Endothelial cell of umbilical vein (primary cell): ENCODE data around the gene NDUFS5. TPM values are rescaled to one million over a fixed set of nuclear protein-coding genes. Genes with fewer than 3 reads are reported as not detected.

Experiments used
- BruUV-seq: library from RNA; stranded (reverse); fragments of 400-500 nt; replicated peaks from 2 replicates; lab custom pipeline; 2021; lab: Mats Ljungman, UMichigan
- CTCF ChIA-PET: fragments of 300-600, 350-600 bp; sonication (Branson Sonifier 250); formaldehyde crosslinking; loops from one replicate; lab custom pipeline; 2021; ENCODE audit warnings: antibody characterized with exemption, inconsistent platforms; lab: Charles Lee
- POLR2A ChIA-PET: fragments of 300-600, 350-600 bp; sonication (Branson Sonifier 250); formaldehyde crosslinking; loops from one replicate; lab custom pipeline; 2021; ENCODE audit warnings: antibody characterized with exemption, inconsistent platforms; lab: Charles Lee
- DNase-seq: peaks from one replicate; pipeline ENCODE4 v3.0.0-alpha.2; 2011; ENCODE audit warnings: low read depth, low spot score
- FAIRE-seq: peaks from 2 replicates; lab custom pipeline; 2011; peaks lifted over from hg19 to GRCh38; lab: Jason Lieb, UNC
- H2AFZ ChIP-seq: 2 replicates; pipeline ENCODE4 v1.6.0; 2012; ENCODE audit warnings: low read depth, low read length, control low read depth, inconsistent platforms
- H3K27ac ChIP-seq: 2 replicates; pipeline ENCODE4 v1.5.1; 2011; ENCODE audit warnings: low read depth, mild to moderate bottlenecking, control low read depth, low read length, moderate library complexity; ENCODE audit not compliant: insufficient read depth
- H3K27me3 ChIP-seq, 2 experiments: 2 replicates each; pipeline versions ENCODE4 v1.6.0 to v1.6.1; 2011; ENCODE audit warnings: low read length in 2 of 2, mixed read lengths in 1 of 2; ENCODE audit not compliant: control insufficient read depth in 2 of 2, insufficient read depth in 2 of 2
- H3K36me3 ChIP-seq, 2 experiments: 2 replicates in 1 of 2; 3 replicates in 1 of 2; pipeline ENCODE4 v1.5.1; 2011; ENCODE audit warnings: low read length in 2 of 2, mild to moderate bottlenecking in 1 of 2, moderate library complexity in 1 of 2; ENCODE audit not compliant: control insufficient read depth in 2 of 2, insufficient read depth in 2 of 2; ENCODE audit errors: extremely low read depth in 1 of 2
- H3K4me1 ChIP-seq: 3 replicates; pipeline ENCODE4 v1.5.1; 2011; ENCODE audit warnings: mild to moderate bottlenecking, low read length; ENCODE audit not compliant: control insufficient read depth, insufficient read depth; ENCODE audit errors: extremely low read depth
- H3K4me2 ChIP-seq: 2 replicates; pipeline ENCODE4 v1.6.1; 2011; ENCODE audit warnings: low read length, control low read depth, mixed read lengths; ENCODE audit not compliant: insufficient read depth
- H3K4me3 ChIP-seq, 3 experiments: fragments of 200-600 bp in 1 of 3; sonication (generic), shearing (Covaris generic) in 1 of 3; replicated peaks in 1 of 3; 2 replicates each; pipeline ENCODE4 v1.5.1; 2011 to 2016; ENCODE audit warnings: control low read depth in 3 of 3, low read length in 3 of 3, mild to moderate bottlenecking in 2 of 3, inconsistent platforms in 1 of 3, low read depth in 1 of 3, moderate library complexity in 1 of 3; ENCODE audit not compliant: insufficient read depth in 1 of 3
- H3K79me2 ChIP-seq: 2 replicates; pipeline ENCODE4 v1.6.0; 2012; ENCODE audit warnings: low read length, inconsistent platforms; ENCODE audit not compliant: control insufficient read depth, insufficient read depth
- H3K9ac ChIP-seq: replicated peaks from 2 replicates; pipeline ENCODE3; 2011; ENCODE audit warnings: low read length, control low read depth; ENCODE audit not compliant: insufficient read depth; ENCODE audit errors: extremely low read depth
- H3K9me1 ChIP-seq: replicated peaks from 3 replicates; pipeline ENCODE4 v1.6.0; 2011; ENCODE audit warnings: mild to moderate bottlenecking, low read length; ENCODE audit not compliant: control insufficient read depth, insufficient read depth; ENCODE audit errors: extremely low read depth
- H3K9me3 ChIP-seq: replicated peaks from 2 replicates; pipeline ENCODE4 v1.5.1; 2012; ENCODE audit warnings: low read length, inconsistent platforms; ENCODE audit not compliant: control insufficient read depth, insufficient read depth
- H4K20me1 ChIP-seq: replicated peaks from 2 replicates; pipeline ENCODE3; 2011; ENCODE audit warnings: mild to moderate bottlenecking, low read length; ENCODE audit not compliant: control insufficient read depth, insufficient read depth; ENCODE audit errors: extremely low read depth
- EZH2 ChIP-seq: IDR thresholded peaks from 2 replicates; pipeline ENCODE4 v1.6.1; 2012; ENCODE audit warnings: borderline replicate concordance, low read depth, mild to moderate bottlenecking, moderate library complexity, low read length, inconsistent platforms; ENCODE audit not compliant: severe bottlenecking
- FOS ChIP-seq: IDR thresholded peaks from 2 replicates; pipeline ENCODE4 v1.6.1; 2011; ENCODE audit warnings: mild to moderate bottlenecking, low read length, moderate library complexity, borderline replicate concordance; ENCODE audit not compliant: insufficient read depth
- GATA2 ChIP-seq: IDR thresholded peaks from 2 replicates; pipeline ENCODE4 v1.7.0; 2011; ENCODE audit warnings: low read depth, mild to moderate bottlenecking, moderate library complexity, mixed read lengths, low read length; ENCODE audit not compliant: insufficient read length, insufficient read depth
- JUN ChIP-seq: IDR thresholded peaks from 2 replicates; pipeline ENCODE4 v1.6.1; 2011; ENCODE audit warnings: borderline replicate concordance, low read depth; ENCODE audit not compliant: insufficient read length, insufficient read depth
- MYC ChIP-seq: IDR thresholded peaks from one replicate; pipeline ENCODE4 v1.6.1; 2011; ENCODE audit warnings: mild to moderate bottlenecking, low read depth, low read length
- POLR2A ChIP-seq: IDR thresholded peaks from 2 replicates; pipeline ENCODE4 v1.6.1; 2012; ENCODE audit warnings: low read depth, mild to moderate bottlenecking, control low read depth, low read length
- POLR2AphosphoS5 ChIP-seq: IDR thresholded peaks from 2 replicates; pipeline ENCODE4 v1.6.1; 2012; ENCODE audit warnings: low read depth, mild to moderate bottlenecking, control low read depth, low read length, moderate library complexity; ENCODE audit not compliant: insufficient read depth
- dilution Hi-C: fragments of 300-500 bp; cut with MboI; formaldehyde crosslinking; loops from one replicate; pipeline ENCODE4 v1.15.0; 2019; ENCODE audit warnings: low sequenced_read_pairs; ENCODE audit not compliant: extremely low pct_ligation_motif_present
- intact Hi-C: fragments of 100-400 bp; cut with micrococcal nuclease; formaldehyde crosslinking; loops from one replicate; pipeline ENCODE4 v1.10.0; 2022
- polyA plus RNA-seq, 4 experiments: library from polyadenylated mRNA; depleted of rRNA in 3 of 4; stranded (reverse) in 3 of 4; unstranded in 1 of 4; fragments of >200 nt; gene quantifications; 2 replicates each; pipeline versions ENCODE4 v1.2.1 to v1.2.3, GENCODE V29; 2011 to 2012; ENCODE audit warnings: missing spikeins in 1 of 4
- total RNA-seq: library from RNA; stranded (reverse); gene quantifications from 2 replicates; pipeline ENCODE4 v1.2.3, GENCODE V29; 2021
- TF ChIP-seq, protein P1 (sequence below), 2 donors: IDR thresholded peaks; 1 replicate in 1 of 2; 2 replicates in 1 of 2; pipeline ENCODE4 v1.5.1; 2011; ENCODE audit warnings: low read length in 2 of 2, mild to moderate bottlenecking in 2 of 2, moderate library complexity in 2 of 2, control low read depth in 1 of 2, inconsistent platforms in 1 of 2, low read depth in 1 of 2; ENCODE audit not compliant: insufficient read depth in 1 of 2; ENCODE audit errors: extremely low read depth in 1 of 2
- TF ChIP-seq, protein P2 (sequence below): IDR thresholded peaks from 2 replicates; pipeline ENCODE4 v1.6.1; 2011; ENCODE audit not compliant: insufficient read depth, insufficient read length

NDUFS5 gene
- total and polyA plus RNA-seq, 2 donors (not counting 3 experiments of a cell fraction or from before 2014, with no cell fraction given) = 327 to 710 TPM

DNA sequence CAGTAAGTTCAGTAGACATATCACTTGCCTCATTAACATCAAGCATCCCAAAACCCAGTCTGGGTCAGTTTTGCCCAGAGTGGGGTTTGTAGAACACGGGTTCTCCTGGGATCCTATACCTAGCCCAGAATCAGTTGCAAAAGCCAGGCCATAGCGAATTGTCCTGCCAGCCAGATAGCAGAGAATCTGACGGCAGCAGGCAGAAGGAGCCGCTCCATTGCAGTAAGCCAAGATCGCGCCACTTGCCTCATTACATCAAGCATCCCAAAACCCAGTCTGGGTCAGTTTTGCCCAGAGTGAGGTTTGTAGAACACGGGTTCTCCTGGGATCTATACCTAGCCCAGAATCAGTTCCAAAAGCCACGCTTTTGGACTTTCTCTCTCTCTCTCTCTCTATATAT lies 19.1 kb downstream of the NDUFS5 start:
- POLR2A ChIA-PET = interaction anchor here (0.6 kb wide), 1 partner anchor 9 kb away, joined by 3 read pairs; no protein-coding TSS in a partner anchor
- CTCF ChIA-PET = interaction anchor here (1.1 kb wide), 1 partner anchor 47 kb away, joined by 3 read pairs; no protein-coding TSS in a partner anchor
- Histone ChIP-seq H3K4me1 (peaks cover 16% of the 10 kb centered on the region), H3K9ac (no peak overlapping the region), H3K27me3 (no peaks in the 10 kb centered on the region), H3K4me3 (no peak overlapping the region), H4K20me1 (no peaks in the 10 kb centered on the region), H3K27ac (no peak overlapping the region), H3K9me1 (no peaks in the 10 kb centered on the region), H3K36me3 (no peaks in the 10 kb centered on the region), H3K9me3 (no peaks in the 10 kb centered on the region), H2AFZ (no peak overlapping the region), H3K79me2 (no peaks in the 10 kb centered on the region), H3K4me2 (no peak overlapping the region)
- DNase-seq (no peak), FAIRE-seq (no peak)
- intact Hi-C loops = no loop called here
- TF ChIP-seq GATA2 (no peak), JUN (no peak), POLR2AphosphoS5 (no peak), FOS (no peak), POLR2A (no peak), MYC (no peak), EZH2 (no peak)
- TF ChIP-seq, protein P1, sequence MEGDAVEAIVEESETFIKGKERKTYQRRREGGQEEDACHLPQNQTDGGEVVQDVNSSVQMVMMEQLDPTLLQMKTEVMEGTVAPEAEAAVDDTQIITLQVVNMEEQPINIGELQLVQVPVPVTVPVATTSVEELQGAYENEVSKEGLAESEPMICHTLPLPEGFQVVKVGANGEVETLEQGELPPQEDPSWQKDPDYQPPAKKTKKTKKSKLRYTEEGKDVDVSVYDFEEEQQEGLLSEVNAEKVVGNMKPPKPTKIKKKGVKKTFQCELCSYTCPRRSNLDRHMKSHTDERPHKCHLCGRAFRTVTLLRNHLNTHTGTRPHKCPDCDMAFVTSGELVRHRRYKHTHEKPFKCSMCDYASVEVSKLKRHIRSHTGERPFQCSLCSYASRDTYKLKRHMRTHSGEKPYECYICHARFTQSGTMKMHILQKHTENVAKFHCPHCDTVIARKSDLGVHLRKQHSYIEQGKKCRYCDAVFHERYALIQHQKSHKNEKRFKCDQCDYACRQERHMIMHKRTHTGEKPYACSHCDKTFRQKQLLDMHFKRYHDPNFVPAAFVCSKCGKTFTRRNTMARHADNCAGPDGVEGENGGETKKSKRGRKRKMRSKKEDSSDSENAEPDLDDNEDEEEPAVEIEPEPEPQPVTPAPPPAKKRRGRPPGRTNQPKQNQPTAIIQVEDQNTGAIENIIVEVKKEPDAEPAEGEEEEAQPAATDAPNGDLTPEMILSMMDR (IDR thresholded peaks at IDR 0.05; ENCODE audit: extremely low read depth in 1 of 2, insufficient read depth in 1 of 2, low read depth in 1 of 2, low read length in 2 of 2) = no peak
- TF ChIP-seq, protein P2, sequence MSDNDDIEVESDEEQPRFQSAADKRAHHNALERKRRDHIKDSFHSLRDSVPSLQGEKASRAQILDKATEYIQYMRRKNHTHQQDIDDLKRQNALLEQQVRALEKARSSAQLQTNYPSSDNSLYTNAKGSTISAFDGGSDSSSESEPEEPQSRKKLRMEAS = no peak
- dilution Hi-C loops = no loop called here
- BruUV-seq = no TSS peak
